Midbrain (tissue), 1 donor: ENCODE data around the gene LTBP1.

ENCODE experiments used
- DNase-seq: peaks from one replicate; lab custom pipeline; 2025; lab: John Stamatoyannopoulos, UW

LTBP1 gene

DNA sequence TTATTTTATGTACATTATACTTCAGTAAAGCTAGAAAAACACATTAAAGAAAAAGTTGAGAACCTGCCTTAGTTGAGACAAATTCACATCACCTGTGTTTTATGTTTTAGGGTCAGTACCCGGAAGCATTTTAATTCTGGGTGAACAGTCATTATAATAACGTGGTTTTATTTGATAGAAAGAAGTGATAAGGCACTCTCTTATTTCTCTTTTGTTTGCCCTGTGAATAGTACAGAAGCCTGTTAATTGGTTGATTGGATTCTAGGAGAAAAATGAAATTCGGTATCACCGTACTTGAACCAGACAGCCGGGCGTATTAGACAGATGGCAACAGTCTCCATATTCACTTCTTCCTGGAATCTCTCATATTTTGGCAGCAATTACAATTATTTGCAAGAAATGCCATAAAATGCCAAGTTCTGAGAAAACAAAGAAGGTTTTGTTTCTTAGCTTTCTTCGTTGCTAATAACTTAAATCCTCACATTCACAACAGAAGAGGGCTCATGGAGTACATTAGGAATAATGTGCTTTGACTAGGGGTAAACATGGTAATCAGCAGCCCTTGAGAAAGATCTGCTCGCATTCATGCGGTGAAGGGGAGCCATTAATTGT lies 361.0 kb downstream of the LTBP1 start:
- DNase-seq: no peak

DNA sequence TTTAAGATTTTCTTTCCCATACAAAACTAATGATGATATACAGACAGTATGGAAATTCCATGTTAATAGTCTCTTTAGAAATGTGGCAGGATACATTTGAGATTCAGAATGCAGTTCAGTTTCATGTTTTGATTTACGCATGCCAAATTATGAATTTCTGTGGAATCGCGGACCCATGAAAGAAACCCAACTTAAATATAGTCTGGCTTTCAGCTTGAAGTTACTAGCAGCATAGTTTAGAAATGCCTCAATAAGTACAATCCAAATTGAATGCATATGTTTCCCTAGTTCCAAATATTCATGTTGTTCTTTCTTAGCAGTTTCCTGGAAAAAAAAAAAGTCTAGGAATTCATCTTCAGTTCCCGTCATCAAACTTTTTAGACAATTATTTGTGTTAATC lies 365.6 kb downstream of the LTBP1 start:
- no peak for DNase-seq

DNA sequence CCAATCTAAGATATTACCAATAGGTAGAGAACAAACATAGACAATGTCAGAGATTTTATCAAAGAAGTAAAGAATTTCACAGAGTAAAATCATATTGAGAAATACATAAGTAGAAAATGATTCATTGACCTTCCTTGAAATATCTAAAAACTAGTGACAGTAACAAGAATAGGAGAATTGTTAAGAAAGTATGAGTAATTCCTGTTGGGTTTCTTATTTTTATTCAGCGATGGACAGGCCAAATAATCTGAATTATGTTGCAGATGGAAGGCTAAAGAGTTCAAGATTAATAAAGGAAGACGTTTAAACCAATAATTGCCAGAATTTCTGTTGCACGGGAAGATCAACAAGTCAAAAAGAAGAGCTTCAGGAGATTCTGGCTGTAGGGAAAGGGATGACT lies 366.3 kb downstream of the LTBP1 start:
- DNase-seq: no peak

DNA sequence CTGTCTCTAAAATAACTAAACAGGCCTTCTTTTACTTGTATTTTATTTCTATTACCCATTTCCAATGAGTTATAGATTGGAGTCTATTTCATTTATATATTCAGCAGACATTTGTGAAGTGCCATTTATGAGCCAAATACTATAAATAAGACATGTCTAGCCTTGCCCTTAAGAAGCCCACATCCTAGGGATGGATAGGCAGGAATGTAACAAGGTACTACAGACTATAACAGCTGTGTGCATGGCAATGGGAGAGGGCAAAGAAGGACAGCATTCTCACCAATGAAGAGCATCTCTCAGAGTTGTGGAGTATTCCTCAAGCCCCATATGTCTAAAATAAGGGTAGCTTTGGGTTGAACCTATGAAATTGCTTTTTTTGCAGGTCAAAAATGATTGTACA lies 367.8 kb downstream of the LTBP1 start:
- DNase-seq: no peak

DNA sequence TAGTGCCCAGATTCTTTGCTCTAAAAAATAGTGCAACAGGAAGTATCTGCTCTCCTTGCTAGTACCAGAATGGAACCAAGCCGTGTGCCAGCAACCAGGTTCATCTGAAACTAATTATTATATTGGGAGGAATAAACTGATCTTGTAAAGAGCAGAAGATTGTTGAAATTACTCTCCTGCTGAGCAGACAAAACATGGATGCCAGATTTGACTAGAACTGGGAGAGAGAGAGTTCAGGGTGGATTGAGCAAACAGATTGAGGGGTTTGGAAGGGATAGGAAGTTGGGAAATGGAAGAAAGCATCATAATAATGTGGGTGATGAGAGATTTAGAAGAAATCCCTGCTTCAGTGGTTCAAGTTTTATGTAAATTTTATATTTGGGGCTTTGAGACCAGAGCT lies 369.6 kb downstream of the LTBP1 start:
- DNase-seq: no peak

DNA sequence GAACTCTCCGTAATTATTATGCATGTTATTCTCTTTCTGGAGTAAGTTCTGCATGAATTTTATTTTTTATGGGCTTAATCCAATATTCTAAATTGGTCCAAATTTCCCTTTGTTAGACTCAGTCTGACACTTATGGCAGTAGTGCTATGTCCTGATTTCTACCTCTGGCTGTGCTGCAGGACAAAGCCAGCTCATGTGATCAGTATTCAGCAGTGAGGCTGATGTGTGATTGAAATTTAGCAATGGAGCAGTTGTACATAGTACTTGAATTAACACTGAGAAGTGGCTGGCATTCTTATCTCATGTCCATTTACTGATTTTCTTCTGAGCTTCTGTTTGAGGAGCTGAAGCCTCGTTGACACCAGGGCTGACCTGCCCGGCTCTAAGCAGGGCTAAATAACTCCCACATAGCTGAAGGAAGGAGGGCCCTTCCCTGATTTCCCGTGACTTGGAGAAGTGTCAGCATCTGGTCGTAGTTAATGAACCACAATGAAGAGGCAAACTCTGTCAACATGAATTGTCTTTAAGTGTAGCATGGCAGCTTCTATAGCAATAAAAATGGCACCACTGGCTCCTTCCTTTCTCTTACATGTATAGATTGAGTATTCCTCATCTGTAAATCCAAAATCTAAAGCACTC lies 370.7 kb downstream of the LTBP1 start:
- no peak for DNase-seq

DNA sequence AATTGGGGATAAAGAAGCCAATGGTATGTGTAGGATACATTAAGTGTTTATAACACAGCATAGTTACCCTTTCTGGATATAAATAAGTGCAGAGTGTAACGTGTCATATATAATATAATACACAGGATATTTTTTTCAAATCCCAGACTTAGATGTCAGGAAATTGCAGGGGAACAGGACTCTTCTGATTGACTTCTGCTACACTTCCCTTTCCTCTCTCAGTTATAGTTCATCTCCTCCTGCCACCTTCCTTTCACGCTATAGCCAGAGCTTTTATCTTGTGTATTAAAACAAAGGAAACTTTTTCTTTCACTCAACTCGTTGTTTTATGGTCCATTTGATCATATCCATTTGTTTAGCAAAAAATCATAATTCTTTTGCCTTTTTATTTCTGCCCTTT lies 371.7 kb downstream of the LTBP1 start:
- DNase-seq: no peak

DNA sequence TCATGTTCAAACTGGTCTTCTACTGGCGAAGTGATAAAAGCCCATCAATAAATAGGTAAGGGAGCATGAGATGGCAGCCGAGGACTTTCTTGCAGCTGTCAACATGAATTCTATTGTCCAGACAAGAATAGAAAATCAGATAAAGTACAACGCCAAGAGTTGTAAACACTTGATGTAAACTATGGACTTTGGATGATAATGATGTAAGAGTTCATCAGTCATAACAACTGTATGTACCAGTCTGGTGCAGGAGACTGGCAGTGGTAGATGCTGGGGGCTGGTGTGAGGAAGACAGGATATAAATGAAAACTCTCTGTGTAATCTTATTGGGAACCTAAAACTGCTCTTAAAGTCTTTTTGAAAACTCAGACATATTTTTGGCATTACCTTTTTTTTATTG lies 373.8 kb downstream of the LTBP1 start:
- no peak for DNase-seq

DNA sequence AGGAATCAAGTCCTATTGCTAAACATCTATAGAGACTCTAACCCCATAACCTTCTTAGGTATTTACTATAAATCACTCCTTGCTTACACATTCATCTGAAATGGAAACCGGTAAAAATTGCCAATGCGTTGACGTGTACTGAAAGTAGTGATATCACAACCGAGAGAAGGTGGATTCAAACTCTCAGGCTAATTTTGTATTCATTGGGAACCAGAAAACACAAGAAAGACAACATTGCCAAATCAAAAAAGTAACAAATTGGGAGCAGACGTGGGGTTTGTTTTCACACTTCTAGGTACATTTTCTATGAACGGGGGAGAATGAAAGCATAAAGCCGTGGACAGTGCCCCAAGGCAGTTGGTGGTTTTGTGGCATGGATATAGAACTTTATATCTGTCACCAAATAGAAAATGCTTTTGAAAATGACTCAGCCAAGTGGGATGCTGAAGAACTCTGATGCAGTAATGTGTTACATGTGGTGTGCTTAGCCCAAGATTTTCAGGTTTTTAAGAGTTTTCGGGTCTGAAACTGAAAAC lies 374.6 kb downstream of the LTBP1 start:
- no peak for DNase-seq

DNA sequence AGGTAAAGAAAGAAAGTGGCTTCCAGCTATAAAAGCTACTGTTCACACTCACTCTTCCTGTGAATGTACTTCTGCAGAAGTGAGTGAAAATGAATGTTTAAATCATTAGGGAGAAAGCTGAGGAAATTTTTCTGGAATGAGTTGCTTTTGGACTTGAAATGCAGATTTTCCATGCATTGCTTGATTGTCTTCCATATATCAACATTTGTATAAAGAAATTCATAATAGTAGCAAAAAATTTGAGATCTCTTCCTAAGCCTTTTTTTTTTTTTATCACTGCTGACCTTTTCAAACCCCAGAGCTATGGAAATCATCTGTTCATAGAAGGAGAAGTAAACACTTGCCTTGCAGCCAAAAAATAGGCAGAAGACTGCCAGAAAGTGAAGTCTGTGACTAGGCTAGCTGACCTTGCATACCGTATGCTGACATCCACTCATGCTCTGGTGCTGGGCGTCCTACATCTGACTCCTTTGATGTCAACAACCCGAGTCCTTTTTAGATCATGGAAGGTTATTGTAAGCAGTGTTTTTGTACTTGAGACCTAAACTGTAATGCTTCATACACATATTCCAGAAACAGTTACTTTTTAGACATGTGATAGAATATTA lies 375.2 kb downstream of the LTBP1 start:
- no peak for DNase-seq

DNA sequence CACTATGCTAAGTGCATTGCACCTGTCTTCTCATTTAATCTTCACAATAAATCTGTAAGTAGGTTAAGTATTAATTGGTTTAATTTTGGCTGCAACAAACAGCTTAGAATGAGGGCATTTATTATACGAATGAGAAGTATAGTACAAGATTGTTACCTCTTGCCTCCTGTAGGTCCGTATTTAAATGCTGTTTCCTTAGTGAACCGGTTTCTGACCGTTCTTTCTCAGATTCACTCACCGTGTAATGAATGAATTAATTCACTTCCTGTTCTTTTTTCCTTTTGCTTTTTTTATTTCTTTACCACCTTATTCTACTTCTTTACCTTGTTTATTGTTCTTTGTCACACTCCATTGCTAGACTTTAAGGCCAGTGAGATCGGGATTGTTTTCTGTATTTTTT lies 375.9 kb downstream of the LTBP1 start:
- DNase-seq: no peak

DNA sequence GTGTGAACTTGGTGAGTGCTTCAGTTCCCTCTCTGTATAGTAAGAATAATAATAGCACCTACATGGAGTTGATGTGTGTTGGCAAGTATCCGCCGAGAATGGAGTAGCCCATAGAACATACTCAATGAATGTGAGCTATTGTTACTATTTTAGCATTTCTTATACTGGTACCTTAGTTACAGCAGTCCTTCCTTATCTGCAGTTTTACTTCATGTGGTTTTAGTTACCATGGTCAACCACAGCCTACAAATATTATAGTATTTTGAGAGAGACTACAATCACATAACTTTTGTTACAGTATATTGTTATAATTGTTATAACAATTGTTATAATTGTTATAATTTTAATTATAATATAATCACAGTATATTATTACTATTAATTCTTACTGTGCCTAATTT lies 377.2 kb downstream of the LTBP1 start:
- no peak for DNase-seq

DNA sequence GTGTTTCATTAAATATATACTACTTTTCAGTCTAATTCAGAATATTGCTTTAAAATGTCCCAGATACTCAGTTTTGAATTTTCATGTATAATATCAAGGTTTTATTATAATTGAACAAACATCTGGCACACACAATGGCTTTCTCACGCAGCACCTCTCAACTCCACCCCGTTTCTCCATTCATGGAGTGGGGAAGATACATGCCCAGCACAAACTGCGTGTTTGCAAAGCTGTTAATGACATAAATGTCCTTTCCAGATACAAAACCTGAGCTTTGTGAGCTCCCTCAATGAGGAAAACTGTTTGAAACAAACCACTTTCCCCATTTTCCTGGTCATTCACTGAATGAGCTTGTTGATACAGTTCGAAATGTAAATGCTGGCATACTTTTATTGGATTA lies 379.3 kb downstream of the LTBP1 start:
- no peak for DNase-seq

DNA sequence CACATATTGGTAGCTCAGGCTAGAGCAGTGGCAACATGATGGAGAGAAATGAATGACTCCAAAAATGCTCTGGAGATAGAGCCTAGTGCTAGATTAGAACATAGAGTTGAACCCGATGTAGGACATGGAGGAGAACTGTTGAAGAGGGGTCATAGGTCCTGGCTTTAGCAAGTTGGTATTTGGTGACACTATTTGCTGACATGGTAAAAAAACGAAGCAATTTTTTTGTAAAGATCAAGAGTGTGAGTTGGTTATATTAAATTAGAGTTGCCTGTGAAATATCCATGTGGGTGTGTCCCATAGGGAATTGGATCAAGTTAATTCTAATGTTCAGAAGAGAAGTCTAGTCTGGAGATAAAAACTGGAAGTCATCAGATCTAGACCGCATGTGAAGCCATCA lies 386.7 kb downstream of the LTBP1 start:
- no peak for DNase-seq

DNA sequence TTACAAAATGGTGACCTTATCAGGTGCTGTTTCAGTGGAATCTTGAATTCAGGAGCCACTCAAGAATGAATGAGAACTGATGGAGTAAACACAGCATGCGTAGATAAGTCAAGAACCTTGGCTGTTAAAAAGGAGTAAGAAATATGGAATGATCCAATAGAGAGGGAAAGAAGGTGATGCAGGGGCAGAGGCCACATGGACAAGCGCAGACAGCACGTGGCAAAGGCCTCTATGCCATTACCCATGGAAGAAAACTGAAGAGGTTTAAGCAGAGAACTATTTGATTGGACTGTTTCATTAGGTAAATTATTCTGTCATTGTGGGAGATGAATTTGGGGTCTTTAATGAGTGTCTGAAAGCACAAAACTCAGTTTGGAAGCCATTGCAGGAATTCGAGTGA lies 387.3 kb downstream of the LTBP1 start:
- DNase-seq: no peak

DNA sequence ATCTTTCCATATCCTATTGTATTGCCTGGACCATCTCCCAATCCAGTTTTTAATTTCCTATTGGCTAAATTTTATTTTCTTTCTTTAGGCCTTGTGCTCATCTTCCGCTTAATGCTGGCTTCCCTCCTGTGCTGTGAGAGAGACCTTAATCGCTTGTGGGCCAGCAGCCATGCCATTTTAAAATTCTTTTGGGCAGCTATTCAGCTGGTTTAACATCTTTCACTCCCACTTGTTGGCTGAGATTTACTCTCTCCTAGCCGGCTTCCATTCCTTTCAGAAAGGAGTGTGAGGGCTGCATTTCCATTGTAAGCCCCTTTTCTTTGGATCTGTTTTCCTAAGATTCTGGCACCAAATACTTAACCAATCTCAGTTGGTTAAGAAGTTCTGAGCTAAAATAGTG lies 388.8 kb downstream of the LTBP1 start:
- no peak for DNase-seq

DNA sequence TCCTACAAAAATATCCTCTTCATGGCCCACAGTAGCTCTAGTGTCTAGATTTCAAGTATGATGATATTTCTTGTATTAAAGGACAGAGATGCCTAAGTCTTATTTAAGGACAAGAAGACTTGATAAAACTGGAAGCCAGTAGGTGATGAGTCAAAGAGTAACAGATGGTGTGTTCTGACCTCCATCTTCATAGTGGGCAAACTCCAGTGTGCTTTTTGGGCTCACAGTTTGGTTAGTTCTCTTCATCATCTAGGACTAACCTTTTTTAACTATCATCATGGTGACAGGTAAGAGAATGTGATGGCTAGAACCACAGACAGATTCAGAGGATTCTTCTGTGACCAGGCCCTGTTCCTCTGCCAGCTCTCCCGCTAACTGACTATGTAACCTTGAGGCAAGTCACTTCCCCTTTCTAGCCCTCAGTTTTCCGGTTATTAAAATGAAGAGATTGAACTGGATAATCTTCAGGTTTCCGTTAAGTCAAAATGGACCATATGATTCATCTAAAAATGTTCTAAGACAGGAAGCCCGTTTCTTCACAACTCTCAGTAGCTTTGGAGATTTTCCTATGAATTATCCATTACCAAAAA lies 389.4 kb downstream of the LTBP1 start:
- DNase-seq: no peak

DNA sequence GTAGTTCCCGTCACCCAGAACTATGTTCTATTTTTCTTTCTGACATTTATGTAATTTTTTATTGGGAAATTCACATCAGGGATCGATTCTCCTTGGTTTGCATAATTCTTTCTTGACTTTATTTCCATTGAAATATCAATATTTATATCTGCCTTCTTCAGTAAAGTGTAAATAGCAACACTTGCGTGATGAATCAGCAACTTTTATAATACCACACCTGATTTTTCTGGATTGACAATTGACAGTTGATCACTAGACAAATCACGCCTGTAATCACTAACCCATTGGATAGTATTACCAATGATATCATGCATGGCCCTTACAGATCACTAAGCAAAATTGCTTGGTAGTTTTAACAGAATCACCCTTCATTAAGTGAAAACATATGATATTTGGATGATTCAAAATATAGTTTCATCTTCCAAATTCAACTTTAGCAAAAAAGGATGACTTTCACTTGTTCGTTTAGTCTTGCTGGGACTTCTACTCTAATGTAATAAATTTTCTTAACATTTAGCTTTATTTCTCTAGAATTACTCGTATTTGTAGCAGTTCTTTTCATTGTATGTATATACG lies 390.7 kb downstream of the LTBP1 start:
- DNase-seq: no peak

DNA sequence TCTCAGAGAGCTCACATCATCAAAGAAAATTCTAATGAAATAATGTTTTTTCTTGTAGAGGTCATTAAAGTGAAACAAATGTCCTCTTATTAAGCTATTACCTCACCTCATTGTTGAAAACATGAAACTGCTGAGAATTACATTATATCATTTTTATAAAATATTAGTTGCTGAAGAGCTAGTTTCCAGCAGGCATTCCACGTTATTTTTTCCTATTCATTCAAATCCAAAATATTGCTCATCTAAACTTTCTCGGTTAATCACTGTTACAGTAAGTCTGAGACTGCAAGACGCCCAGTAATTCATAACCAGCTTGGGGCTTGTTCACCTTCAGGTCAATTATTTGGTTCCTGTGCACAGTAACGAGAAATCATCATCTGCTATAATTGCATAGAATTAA lies 391.2 kb downstream of the LTBP1 start:
- no peak for DNase-seq

DNA sequence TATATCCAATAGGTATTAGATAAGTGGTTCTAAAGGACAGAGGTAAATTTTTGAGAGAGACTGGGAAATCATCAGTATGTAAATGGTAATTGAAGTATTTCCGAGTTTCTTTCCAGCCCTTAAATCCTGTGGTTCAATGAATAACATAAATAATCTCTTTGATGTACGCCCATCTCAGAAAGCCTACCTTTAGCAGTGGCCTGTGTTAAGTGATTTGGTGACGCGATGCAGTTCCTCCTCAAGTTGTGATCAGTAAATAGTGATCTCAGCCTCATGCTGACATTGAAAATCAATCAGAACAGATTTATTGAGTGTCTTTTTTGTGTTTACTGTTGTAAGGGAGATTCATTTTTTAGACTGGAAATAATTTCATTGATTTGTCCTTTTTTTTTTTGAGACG lies 392.5 kb downstream of the LTBP1 start:
- no peak for DNase-seq

DNA sequence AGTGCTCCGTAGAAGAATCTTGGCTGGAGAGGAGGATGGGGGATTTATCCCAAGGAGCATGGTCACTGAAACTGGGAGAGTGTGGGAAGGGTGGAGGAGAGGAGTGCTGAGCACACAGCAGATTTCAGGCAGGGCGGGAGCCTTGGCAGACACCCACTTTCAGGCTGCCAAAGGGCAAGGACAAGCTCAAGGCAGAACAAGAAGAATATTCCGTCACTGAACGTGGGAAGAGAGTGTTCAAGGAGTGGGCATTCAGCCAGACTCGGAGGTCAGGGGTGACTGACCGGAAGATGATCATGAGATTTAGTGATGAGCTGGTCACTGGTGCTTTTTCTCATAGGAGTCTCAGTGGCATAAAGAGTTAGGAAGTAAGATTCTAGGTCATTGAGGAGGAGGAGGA lies 393.5 kb downstream of the LTBP1 start:
- DNase-seq: no peak

DNA sequence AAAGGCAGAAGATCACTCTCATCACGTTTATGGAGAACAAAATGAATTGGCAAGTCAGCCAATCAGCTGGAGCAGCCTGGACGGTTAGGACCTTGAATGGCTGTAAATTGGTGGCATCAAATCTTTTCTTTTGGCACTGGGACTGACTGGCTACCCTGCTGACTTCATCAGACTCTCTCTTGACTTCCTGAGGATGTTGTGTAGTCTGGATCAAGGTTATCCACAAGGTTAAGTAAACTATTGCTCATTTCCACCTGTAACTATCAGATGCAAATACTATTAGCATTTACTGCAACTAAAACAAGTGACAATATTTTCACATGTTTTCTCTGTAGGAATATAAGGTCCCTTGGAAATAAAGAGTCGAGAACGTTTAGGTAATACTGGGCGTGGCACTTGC lies 395.4 kb downstream of the LTBP1 start:
- DNase-seq: no peak

DNA sequence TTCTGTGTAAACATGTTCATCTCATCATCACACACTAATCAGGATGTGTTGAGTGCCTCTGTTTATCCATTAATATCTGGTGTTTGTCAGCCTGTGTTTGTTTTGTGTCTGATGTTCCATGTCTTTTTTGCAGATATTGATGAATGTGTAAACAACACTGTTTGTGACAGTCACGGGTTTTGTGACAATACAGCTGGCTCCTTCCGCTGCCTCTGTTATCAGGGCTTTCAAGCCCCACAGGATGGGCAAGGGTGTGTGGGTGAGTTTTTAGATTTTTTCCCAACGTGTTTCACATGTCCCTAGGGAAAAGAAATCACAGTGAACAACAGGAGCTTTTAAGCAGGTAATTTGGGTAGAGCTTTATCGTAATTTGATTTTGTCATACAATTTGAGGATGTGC lies 396.0 kb downstream of the LTBP1 start:
- no peak for DNase-seq
